Esophagus muscularis mucosa (tissue), 3 donors: ENCODE measurements around the gene RUVBL1.

Experiments
- CTCF ChIP-seq, 3 experiments: fragments of 200-600 bp in 2 of 3; fragments of 450-650 bp in 1 of 3; sonication (generic) in 2 of 3; IDR thresholded peaks; one replicate each; pipeline ENCODE4 v1.5.1; 2017 to 2019; ENCODE audit warnings: antibody characterized with exemption in 3 of 3, mild to moderate bottlenecking in 2 of 3, moderate library complexity in 1 of 3
- POLR2A ChIP-seq: fragments of 450-650 bp; IDR thresholded peaks from one replicate; pipeline ENCODE4 v1.6.1; 2017; ENCODE audit warnings: antibody characterized with exemption, moderate library complexity, mild to moderate bottlenecking, low read depth

- TF ChIP-seq CTCF (IDR thresholded peaks at IDR 0.05) (no peak), POLR2A (no peak)
Observed at GRCh38 chr3:128173200-128173599, 49.6 kb upstream of the RUVBL1 start.
